Activated CD4-positive, alpha-beta T cell treated with anti-CD3 and anti-CD28 coated beads, Interleukin-2, amount 10 ng/mL, durations not matched to agents 24 days and 14 days (primary cell): ENCODE results near the gene SFXN1. TPM values are rescaled to one million over a fixed set of nuclear protein-coding genes. Genes with fewer than 3 reads are reported as not detected.

ENCODE experiments used
- DNase-seq: peaks from one replicate; pipeline ENCODE4 v3.0.0; 2022
- H3K27ac Mint-ChIP-seq: one replicate; pipeline ENCODE4 v1.8.0; 2022; ENCODE audit warnings: mild to moderate bottlenecking, mixed read lengths
- H3K27me3 Mint-ChIP-seq: one replicate; pipeline ENCODE4 v1.8.0; 2022; ENCODE audit warnings: mixed read lengths
- H3K36me3 Mint-ChIP-seq: one replicate; pipeline ENCODE4 v1.8.0; 2022; ENCODE audit warnings: low read depth, mild to moderate bottlenecking, mixed read lengths
- H3K4me1 Mint-ChIP-seq: one replicate; pipeline ENCODE4 v1.8.0; 2021; ENCODE audit warnings: mixed read lengths
- H3K4me3 Mint-ChIP-seq: one replicate; pipeline ENCODE4 v1.8.0; 2022; ENCODE audit warnings: mild to moderate bottlenecking, moderate library complexity, mixed read lengths
- H3K9me3 Mint-ChIP-seq: one replicate; pipeline ENCODE4 v1.8.0; 2021; ENCODE audit warnings: mixed read lengths
- intact Hi-C: fragments of 100-400 bp; cut with micrococcal nuclease; formaldehyde crosslinking; loops from one replicate; pipeline ENCODE4 v1.15.1; 2023
- total RNA-seq: library from RNA; stranded (reverse); gene quantifications from 2 replicates; pipeline ENCODE4 v1.2.3, GENCODE V29; 2022

Gene SFXN1
- total RNA-seq, 1 donor from 2014 or later = 390 TPM

DNA sequence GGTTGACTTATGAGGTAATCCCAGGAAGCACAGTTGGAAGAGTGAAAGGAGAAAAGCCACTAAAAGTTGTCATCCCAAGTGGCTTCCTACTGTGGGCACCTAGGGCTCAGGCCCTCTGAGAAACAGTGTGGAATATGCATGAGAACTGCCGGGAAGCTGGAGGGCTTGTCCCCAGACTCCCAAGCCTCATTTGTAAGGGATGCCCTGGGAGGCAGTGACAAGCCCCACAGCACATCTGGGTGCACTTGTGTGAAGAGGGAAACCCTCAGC lies 64.5 kb downstream of the SFXN1 start:
- no peak overlapping the region for H3K4me3 Mint-ChIP-seq
- DNase-seq = no peak
- intact Hi-C loops = loop anchor here (10.0 kb wide), 1 partner anchor 52 kb away; no protein-coding TSS in a partner anchor
- no peaks in the 10 kb centered on the region for H3K36me3 Mint-ChIP-seq
- no peaks in the 10 kb centered on the region for H3K9me3 Mint-ChIP-seq
- peaks cover 31% of the 10 kb centered on the region for H3K4me1 Mint-ChIP-seq
- peaks cover 6% of the 10 kb centered on the region for H3K27me3 Mint-ChIP-seq
- H3K27ac Mint-ChIP-seq = no peak overlapping the region

DNA sequence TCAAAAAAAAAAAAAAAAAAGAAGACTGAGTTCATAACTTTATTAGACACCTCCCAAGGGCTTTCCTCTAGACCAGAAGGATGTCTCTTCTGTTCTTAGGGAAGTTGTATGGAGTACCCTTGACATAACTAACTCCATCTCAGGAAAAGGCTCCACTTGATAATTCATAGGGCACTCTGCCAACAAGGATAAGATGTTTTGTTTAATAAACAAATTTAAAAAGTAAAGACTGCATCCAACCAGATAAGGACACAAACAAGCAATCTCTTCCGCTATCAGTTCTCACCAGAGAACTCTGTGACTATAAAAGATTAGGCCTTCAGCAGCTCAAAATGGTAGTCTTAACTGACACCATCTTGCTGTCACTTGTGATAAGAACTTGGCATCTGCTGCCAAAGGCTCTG lies 65.8 kb downstream of the SFXN1 start:
- peaks cover 15% of the 10 kb centered on the region for H3K27me3 Mint-ChIP-seq
- H3K4me3 Mint-ChIP-seq = no peak overlapping the region
- DNase-seq = no peak
- no peak overlapping the region for H3K27ac Mint-ChIP-seq
- H3K36me3 Mint-ChIP-seq = no peaks in the 10 kb centered on the region
- intact Hi-C loops = loop anchor here (10.0 kb wide), 1 partner anchor 51 kb away; no protein-coding TSS in a partner anchor
- peaks cover 27% of the 10 kb centered on the region for H3K4me1 Mint-ChIP-seq
- H3K9me3 Mint-ChIP-seq = no peaks in the 10 kb centered on the region

DNA sequence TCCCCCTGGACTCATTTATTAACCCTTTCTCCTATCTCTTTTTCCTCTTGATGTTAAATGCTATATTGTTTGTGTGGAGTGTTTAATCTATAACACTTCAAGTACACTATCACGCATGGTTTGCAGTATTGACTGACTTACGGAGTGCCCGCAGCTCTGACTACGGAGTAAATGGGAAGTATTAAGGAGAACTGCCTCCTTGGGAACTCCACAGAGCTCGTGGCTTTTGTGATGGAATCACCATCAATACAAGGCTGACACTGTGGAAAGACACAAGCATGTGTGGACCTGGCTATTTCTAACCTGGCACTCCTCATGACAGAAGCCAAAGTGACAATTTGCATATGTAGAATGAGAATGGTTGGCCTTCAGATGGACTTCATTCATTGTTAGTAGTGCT lies 66.2 kb downstream of the SFXN1 start:
- intact Hi-C loops = loop anchor here (10.0 kb wide), 1 partner anchor 50 kb away; no protein-coding TSS in a partner anchor
- H3K9me3 Mint-ChIP-seq = no peaks in the 10 kb centered on the region
- H3K27me3 Mint-ChIP-seq = peaks cover 18% of the 10 kb centered on the region
- no peak overlapping the region for H3K4me3 Mint-ChIP-seq
- peaks cover 27% of the 10 kb centered on the region for H3K4me1 Mint-ChIP-seq
- no peaks in the 10 kb centered on the region for H3K36me3 Mint-ChIP-seq
- DNase-seq = no peak
- no peak overlapping the region for H3K27ac Mint-ChIP-seq

DNA sequence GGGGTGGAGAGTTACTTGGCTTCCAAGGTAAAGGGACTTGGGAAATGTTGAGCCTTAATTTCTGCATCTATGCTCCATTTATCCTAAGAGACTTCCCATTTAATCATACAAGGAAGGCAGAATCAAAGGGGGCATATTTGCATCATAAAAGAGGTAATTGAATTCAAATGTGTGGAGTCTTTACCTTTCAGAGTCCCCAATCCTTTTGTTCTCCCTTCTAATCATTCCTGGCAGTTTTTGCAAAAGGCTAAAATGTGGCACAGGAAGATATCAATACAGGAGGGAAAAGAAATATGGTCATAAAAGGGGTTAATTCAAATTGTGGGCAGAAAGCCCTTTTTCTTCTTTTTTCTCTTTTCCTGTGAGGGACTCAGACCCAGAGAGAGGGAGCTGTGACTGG lies 69.5 kb downstream of the SFXN1 start:
- no peak overlapping the region for H3K4me3 Mint-ChIP-seq
- intact Hi-C loops = loop anchor here (10.0 kb wide), 1 partner anchor 47 kb away; no protein-coding TSS in a partner anchor

DNA sequence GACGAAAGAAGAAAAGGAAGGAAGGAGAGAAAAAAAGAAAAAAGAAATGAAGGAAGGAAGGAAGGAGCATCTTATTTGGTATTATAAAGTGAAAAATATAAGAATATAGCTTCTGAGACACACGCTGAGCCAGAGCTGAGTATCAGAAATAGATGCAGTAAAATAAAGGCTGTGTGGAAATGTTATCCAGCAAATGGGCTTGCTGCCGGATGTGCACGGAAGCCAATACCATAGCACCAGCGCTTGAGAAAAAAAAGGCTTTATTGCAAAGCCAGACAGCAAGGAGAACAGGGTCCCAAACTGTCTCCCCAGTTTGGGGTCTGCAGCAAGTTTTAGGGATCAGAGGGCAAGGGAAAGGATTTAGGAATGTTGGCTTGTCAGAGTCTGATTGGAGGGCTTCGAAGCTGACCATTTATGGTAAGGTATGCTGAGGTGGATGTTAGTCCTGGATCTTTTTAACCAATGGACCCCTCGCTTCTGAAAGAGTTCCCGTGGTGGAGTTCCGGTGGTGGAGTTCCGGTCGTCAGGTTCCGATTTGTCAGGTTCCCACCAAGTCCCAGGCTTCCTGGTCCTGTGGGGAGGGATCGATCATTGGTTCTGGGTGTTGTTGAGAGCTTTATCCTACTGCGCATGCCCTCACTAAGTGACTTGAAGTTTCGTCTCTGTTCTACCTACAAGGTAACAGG lies 70.4 kb downstream of the SFXN1 start:
- Mint-ChIP-seq H3K4me3 (no peak overlapping the region), H3K27me3 (peaks cover 44% of the 10 kb centered on the region), H3K9me3 (no peaks in the 10 kb centered on the region), H3K27ac (no peak overlapping the region), H3K36me3 (no peaks in the 10 kb centered on the region), H3K4me1 (peaks cover 3% of the 10 kb centered on the region)
- no peak for DNase-seq
- intact Hi-C loops = loop anchor here (10.0 kb wide), 1 partner anchor 46 kb away; no protein-coding TSS in a partner anchor

More for the DNA sequence above, 69.5 kb downstream of the SFXN1 start:
- Mint-ChIP-seq H3K9me3 (no peaks in the 10 kb centered on the region), H3K27ac (no peak overlapping the region), H3K36me3 (no peaks in the 10 kb centered on the region), H3K27me3 (peaks cover 41% of the 10 kb centered on the region), H3K4me1 (peaks cover 10% of the 10 kb centered on the region)
- no peak for DNase-seq

DNA sequence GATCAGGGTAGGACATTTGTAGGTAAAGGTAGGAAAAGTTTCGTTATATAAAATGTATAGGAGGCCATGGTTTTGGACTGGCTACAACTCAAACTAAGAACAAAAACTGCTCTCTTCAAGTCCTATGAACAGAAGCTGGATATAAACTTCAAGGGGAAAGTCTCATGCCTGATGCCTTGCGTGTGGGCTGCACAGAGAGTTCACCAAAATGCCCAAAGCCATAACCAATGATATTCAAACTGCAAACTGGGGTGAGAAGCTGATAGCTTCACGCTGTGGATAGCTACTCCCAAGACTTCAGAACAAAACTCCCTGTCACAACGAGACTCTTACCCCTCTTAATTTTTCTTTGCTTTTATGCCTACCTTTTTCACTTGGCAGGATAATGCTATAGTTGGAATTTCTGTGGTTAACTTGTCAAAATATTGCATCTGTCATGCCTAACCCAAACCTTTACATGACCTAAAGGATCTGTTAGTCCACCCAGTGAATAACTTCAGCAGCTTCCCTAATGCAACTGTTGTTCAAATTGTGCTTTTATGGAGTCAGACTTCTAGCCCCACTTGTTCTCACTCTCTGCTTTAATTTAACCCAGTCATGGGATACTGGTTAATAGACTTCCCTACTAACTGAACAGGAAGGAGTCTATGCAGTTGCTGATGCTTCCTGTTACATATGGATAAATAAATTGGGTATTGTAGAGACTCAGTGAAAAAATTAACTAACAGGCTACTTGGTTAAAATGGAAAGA lies 71.9 kb downstream of the SFXN1 start:
- no peaks in the 10 kb centered on the region for H3K9me3 Mint-ChIP-seq
- no peaks in the 10 kb centered on the region for H3K36me3 Mint-ChIP-seq
- H3K27ac Mint-ChIP-seq = no peak overlapping the region
- peaks cover 48% of the 10 kb centered on the region for H3K27me3 Mint-ChIP-seq
- H3K4me3 Mint-ChIP-seq = no peak overlapping the region
- intact Hi-C loops = no loop called here
- no peak for DNase-seq
- H3K4me1 Mint-ChIP-seq = peaks cover 3% of the 10 kb centered on the region

DNA sequence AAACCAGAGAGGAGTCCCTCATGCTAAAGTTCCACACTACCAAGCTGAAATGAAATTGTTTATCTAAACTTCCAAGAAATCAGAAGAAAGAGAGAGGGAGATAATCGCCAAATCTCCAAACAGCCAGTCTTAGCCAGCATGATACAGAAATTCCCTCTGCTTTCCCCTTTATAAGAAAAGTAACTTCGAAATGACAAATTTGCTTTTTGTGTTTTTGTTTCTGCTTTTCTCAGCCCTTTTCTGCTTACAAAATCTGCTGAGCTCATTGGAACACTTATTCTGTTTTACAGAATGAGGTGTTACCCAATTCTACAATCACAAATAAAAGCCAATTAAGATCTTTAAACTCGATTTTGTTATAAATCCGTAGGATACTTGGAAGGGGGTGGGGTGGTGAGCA lies 72.9 kb downstream of the SFXN1 start:
- intact Hi-C loops = no loop called here
- Mint-ChIP-seq H3K27ac (no peak overlapping the region), H3K4me3 (no peak overlapping the region), H3K4me1 (peaks cover 3% of the 10 kb centered on the region), H3K9me3 (no peaks in the 10 kb centered on the region), H3K27me3 (peaks cover 50% of the 10 kb centered on the region), H3K36me3 (no peaks in the 10 kb centered on the region)
- no peak for DNase-seq

DNA sequence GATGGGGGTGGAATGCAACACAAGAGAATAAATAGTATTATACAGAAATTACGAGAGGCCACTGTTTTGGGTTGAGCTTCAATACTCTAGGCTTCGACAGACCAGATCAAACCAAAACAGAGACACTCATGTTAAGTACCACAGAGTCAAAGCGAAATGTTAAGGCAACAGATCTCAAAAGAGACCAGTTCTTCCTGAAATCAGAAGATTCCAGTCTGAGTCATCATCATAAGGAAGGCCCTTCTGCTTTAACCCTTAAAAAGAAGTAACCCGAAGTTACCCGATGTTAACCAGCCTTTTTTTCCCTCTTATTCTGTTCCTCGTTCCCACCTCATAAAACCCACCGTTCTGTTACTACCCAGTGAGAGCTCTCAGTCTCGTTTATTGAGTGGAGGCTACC lies 75.9 kb downstream of the SFXN1 start:
- H3K4me1 Mint-ChIP-seq = no peaks in the 10 kb centered on the region
- intact Hi-C loops = no loop called here
- no peaks in the 10 kb centered on the region for H3K36me3 Mint-ChIP-seq
- H3K9me3 Mint-ChIP-seq = no peaks in the 10 kb centered on the region
- H3K4me3 Mint-ChIP-seq = no peak overlapping the region
- DNase-seq = no peak
- H3K27me3 Mint-ChIP-seq = peaks cover 36% of the 10 kb centered on the region
- H3K27ac Mint-ChIP-seq = no peak overlapping the region

DNA sequence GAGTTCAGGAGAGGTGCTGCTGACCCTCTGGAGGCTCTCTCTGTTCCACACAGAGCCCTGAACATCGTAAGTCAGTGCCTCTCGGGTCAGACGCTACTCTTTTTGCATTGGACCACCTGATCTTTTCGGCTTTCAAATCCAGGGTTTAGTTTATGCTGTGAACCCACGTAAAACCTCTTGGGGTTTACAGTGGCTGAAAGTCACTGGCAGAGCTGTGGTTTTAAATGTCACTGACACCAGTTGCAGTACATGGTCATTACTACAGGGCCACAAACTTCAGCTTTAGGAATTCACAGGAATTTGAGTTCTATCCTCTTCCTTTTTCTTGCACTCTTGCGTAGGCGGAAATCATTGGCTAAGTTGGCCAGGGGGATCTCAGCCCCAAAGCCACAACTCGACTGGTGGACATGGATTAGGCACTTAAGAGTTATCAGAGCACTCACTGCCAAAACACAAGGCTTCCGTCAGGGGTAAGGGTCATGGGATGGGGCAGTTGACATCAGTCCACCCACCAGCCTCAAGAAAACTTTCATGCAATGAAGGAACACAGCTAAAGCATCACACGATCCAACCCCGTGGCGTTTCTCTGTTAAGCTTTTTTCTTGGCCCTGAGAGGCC lies 76.9 kb downstream of the SFXN1 start:
- Mint-ChIP-seq H3K9me3 (no peaks in the 10 kb centered on the region), H3K4me3 (no peak overlapping the region), H3K27ac (no peak overlapping the region), H3K27me3 (peaks cover 32% of the 10 kb centered on the region), H3K36me3 (no peaks in the 10 kb centered on the region), H3K4me1 (peaks cover 3% of the 10 kb centered on the region)
- no peak for DNase-seq
- intact Hi-C loops = no loop called here

DNA sequence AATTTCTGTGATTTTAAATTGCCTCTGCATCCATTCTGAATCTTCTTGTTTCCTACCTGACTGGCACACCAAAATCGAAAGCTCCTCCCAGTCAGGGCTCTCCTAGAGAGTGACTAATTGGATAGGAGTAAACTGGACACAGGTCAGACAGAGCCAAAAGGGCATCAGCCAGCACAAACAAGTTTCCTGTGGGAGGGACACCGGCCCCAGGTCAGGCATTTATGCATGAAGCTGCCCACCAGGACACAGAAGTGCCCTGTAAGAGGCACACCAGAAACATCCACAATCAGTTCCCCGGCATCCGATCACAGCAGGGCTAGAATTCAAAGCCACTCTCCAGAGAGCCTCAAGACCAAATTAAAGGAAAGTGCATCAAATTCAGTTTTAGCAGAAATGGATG lies 78.4 kb downstream of the SFXN1 start:
- Mint-ChIP-seq H3K36me3 (no peaks in the 10 kb centered on the region), H3K4me1 (peaks cover 3% of the 10 kb centered on the region), H3K27me3 (peaks cover 24% of the 10 kb centered on the region), H3K9me3 (no peaks in the 10 kb centered on the region), H3K4me3 (no peak overlapping the region), H3K27ac (no peak overlapping the region)
- no peak for DNase-seq
- intact Hi-C loops = no loop called here

DNA sequence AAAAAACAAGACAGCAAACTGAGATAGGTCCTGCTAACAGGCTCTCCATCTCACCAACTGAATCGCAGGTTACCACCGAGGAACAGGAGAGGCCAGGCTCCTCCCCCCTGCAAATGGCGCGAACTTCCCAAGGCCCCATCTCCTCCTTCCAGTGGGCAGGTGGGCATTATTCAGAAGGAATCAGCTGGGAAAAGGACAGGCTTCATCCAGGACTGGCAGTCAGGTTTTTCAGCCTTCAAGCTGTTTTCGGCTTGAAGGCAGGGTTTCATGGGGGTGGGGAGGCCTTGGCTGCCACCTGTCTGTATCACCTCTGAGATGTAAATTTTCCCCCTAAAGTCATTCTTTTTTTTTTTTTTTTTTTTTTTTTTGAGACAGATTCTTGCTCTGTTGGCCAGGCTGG lies 79.4 kb downstream of the SFXN1 start:
- Mint-ChIP-seq H3K36me3 (no peaks in the 10 kb centered on the region), H3K9me3 (no peaks in the 10 kb centered on the region), H3K27me3 (peaks cover 23% of the 10 kb centered on the region), H3K4me3 (no peak overlapping the region), H3K4me1 (peaks cover 3% of the 10 kb centered on the region), H3K27ac (no peak overlapping the region)
- intact Hi-C loops = no loop called here
- no peak for DNase-seq

DNA sequence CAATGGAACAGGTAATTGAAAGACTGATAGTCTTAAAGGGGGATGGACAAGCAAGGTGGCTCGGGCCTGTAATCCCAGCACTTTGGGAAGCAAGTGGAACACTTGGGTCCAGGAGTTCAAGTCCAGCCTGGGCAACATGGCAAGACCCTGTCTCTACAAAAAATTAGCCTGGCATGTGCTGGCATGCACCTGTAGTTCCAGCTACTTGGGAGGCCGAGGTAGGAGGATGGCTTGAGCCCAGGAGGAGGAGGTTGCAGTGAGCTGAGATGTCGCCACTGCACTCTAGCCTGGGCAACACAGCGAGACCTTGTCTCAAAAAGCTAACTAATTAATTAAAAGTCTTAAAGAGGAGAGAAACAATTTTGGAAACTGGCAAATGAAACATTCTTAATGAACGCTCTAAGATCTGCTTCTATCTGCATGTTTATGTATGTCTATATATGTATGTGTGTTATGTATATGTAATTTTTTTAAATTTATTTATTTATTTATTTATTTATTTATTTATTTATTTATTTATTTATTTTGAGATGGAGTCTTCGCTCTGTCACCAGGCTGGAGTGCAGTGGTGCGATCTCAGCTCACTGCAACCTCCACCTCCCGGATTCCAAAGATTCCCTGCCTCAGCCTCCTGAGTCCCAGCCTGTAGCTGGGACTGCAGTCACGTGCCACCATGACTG lies 80.6 kb downstream of the SFXN1 start:
- Mint-ChIP-seq H3K27ac (no peak overlapping the region), H3K36me3 (no peaks in the 10 kb centered on the region), H3K27me3 (peaks cover 24% of the 10 kb centered on the region), H3K9me3 (no peaks in the 10 kb centered on the region), H3K4me3 (no peak overlapping the region), H3K4me1 (peaks cover 3% of the 10 kb centered on the region)
- DNase-seq = no peak
- intact Hi-C loops = no loop called here

DNA sequence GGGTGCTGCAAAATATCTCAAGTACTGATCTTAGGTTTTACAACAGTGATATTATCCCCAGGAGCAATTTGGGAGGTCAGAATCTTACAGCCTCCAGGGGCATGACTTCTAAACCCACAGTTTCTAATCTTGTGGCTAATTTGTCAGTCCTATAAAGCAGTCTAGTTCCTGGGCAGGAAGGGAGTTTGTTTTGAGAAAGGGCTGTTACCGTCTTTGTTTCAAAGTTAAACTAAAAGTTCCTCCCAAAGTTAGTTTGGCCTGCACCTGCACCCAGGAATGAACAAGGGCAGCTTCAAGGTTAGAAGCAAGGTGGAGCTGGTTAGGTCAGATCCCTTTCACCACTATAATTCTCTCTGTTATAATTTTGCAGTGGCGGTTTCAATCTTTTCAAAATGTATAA lies 81.7 kb downstream of the SFXN1 start:
- no peak overlapping the region for H3K4me3 Mint-ChIP-seq
- intact Hi-C loops = no loop called here
- peaks cover 24% of the 10 kb centered on the region for H3K27me3 Mint-ChIP-seq
- DNase-seq = no peak
- H3K36me3 Mint-ChIP-seq = no peaks in the 10 kb centered on the region
- no peaks in the 10 kb centered on the region for H3K9me3 Mint-ChIP-seq
- H3K27ac Mint-ChIP-seq = no peak overlapping the region
- H3K4me1 Mint-ChIP-seq = peaks cover 3% of the 10 kb centered on the region

DNA sequence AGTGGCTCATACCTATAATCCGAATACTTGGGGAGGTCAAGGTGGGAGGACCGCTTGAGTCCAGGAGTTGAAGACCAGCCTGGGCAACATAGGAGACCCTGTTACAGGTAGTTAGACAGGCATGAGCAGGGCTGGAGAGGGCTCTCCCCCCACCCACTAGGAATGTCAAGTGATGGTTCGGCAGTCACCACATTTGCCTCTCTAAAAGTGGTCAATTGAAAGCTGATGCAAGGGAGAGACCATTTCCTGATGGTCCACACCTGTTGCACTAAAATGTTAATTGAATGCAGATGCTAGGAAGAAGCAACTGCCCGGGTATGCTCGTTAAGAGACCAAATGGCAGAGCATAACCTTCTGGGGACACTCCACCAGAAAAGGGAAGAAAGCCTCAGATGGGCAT lies 82.7 kb downstream of the SFXN1 start:
- peaks cover 3% of the 10 kb centered on the region for H3K4me1 Mint-ChIP-seq
- no peaks in the 10 kb centered on the region for H3K36me3 Mint-ChIP-seq
- H3K27ac Mint-ChIP-seq = no peak overlapping the region
- no peak overlapping the region for H3K4me3 Mint-ChIP-seq
- intact Hi-C loops = no loop called here
- peaks cover 23% of the 10 kb centered on the region for H3K27me3 Mint-ChIP-seq
- H3K9me3 Mint-ChIP-seq = no peaks in the 10 kb centered on the region
- no peak for DNase-seq
